GM18519 (cell line): ENCODE data around the gene NT5C1B.

Source experiments
- ATAC-seq: cut with Tn5 transposase; IDR thresholded peaks from one replicate; pipeline ENCODE4 v1.9.1; 2021; ENCODE audit warnings: mild to moderate bottlenecking, moderate library complexity; ENCODE audit not compliant: unreplicated experiment, low FRiP score

NT5C1B gene

DNA sequence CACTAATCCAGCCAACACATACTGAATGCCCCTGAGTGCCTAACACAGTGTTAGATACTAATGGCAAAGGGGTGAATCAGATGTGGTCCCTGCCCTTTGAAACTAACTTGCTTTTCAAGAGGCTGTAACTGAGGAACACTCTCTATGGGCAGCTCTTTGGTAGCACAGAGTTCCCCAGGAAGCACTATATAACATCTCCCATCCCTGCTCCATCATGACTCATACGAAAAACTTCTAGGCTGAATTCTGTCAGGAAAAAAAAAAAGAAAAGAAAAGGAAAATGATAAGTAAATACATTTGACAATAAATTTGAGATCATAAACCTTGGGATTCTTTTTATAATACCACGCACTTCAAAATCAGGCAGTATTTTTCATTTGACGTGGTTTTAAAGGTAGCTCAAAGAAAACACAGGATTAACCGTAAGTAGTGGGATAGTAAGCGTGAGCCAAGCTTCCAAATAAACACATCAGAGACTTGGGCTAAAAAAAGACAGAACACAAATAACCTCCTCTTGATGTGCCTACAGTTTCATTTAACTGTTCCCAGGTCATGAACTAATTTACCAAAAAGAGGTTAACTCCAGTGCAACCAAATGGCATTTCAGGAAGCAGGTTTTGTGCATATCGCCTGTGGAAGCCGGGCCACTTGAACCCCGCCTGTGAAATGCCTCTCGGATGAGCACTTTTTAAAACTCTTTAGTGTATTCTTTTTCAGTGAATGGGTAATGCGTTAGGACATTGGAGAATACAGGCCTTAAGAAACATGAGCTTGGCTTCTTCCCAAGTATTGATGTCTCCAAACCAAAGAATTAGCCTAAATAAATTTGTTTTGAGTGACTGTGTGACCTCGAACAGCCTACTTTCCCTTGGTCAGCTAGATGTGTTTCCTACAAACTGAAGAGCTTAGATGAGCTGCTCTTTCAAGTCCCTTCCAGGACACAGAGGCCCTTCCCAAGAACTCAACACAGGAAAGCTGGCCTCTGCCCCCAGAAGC is 71.0 kb downstream of the NT5C1B start:
- no peak for ATAC-seq

DNA sequence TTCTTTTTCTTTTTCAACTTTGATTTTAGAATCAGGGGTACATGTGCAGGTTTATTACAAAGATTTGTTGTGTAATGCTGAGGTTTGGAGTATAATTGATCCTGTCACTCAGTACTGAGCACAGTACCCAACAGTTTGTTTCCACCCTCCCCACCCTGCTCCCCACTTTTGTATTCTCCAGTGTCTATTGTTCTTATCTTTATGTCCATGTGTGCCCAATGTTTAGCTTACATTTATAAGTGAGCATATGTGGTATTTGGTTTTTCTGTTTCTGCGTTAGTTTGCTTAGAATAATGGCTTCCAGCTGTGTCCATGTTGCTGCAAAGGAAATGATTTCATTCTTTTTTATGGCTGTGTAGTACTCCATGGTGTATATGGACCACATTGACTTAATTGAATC is 72.0 kb downstream of the NT5C1B start:
- ATAC-seq: no peak

DNA sequence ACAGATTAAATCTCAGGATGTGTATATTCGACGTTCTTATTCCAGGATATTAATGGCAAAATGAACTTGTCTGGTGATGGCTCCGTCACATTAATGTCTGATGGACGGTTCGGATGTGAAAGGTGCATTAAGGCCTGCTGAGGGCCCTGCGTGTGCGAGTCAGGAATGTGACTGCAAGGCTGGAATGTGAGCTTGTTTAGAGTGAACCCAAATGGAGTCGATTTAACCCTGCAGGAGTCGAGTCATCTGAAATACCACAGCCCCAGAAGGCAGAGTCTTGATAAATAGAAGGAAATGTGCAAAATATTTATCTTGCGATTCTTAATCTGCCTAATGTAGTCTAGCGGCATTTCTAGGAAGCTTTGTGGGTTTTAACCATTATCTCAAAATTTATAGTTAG is 73.3 kb downstream of the NT5C1B start:
- no peak for ATAC-seq

DNA sequence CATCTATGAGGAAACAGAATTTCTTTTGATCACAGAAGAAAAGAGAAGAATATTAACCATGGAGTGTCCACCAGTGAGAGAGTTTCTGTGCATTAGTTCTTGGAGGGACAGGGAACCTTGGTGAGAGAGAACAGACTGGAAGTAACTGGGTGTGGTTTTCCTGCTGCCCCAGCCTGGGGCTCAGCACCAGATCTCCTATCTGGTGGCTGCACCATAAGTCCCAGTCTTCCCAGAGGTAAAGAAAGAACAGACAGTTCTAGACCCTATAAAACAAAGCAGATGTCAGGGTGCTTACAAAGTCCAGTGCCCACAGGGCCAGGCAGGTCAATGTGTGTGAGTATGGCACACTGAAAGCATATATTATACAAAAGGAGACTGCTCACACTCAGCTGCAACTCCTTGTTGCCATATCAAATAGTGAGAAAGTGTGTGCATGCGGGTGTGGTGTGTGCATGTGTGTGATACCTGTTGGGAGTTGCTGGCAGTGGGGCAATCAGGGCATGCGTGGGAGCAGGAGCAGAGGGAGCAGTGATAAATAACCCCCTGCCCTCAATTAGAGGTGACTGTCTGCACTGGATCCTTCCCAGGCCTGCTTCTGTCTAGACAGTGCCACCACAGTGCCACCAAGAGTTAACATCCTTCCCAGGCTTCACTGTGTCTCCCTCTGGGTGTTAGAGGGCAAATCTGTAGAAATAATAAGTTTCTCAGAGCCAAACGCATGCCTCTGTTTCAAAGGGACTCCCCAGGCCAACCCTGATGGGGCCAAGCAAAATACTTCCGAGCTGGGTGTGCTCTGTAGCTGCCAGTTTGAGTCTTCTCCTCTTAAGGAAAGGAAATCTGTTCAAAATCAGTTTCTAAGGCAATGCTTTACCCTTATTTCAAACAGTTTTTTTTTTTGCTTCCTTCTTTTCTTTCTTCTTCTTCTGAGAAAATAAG is 74.6 kb downstream of the NT5C1B start:
- ATAC-seq: no peak
